Testis (tissue), 5 donors: ENCODE results near the gene KCTD20. TPM values are rescaled to one million over a fixed set of nuclear protein-coding genes. Genes with fewer than 3 reads are reported as not detected.
"Not testable (repeated sequence)": the region's sequence is repeated elsewhere in the genome, so short reads cannot be mapped to it uniquely, and the experiment has no call there.

ENCODE experiments used
- DNase-seq: peaks from one replicate; pipeline ENCODE4 v3.0.0-alpha.2; 2019
- H3K27ac ChIP-seq, 2 donors: fragments of 200-600 bp; sonication (generic); one replicate each; pipeline ENCODE4 v1.5.1; 2019
- H3K27me3 ChIP-seq: fragments of 200-600 bp; sonication (generic); one replicate; pipeline ENCODE4 v1.5.1; 2019
- H3K36me3 ChIP-seq: fragments of 200-600 bp; sonication (generic); one replicate; pipeline ENCODE4 v1.5.1; 2017; ENCODE audit warnings: low read depth; ENCODE audit errors: missing control alignments
- H3K4me1 ChIP-seq: fragments of 200-600 bp; sonication (generic); one replicate; pipeline ENCODE4 v1.5.1; 2019
- H3K4me3 ChIP-seq, 2 donors: fragments of 200-600 bp; sonication (generic); one replicate each; pipeline ENCODE4 v1.5.1; 2017 to 2019
- H3K9me3 ChIP-seq: fragments of 200-600 bp; sonication (generic); one replicate; pipeline ENCODE4 v1.5.1; 2017
- CTCF ChIP-seq, 3 experiments: fragments of 450-650 bp in 2 of 3; fragments of 200-600 bp in 1 of 3; sonication (generic) in 1 of 3; IDR thresholded peaks; one replicate each; pipeline ENCODE4 v1.5.1; 2016 to 2019; ENCODE audit warnings: antibody characterized with exemption in 3 of 3, mild to moderate bottlenecking in 2 of 3, moderate library complexity in 1 of 3
- POLR2A ChIP-seq: fragments of 450-650 bp; IDR thresholded peaks from one replicate; pipeline ENCODE4 v1.6.1; 2017; ENCODE audit warnings: antibody characterized with exemption, mild to moderate bottlenecking, moderate library complexity
- WGBS, 2 donors: methylation state at CpG; one replicate each; pipeline ENCODE4 v1.1.5; 2018; 5-methylcytosine and 5-hydroxymethylcytosine counted together
- intact Hi-C: fragments of 100-400 bp; cut with DNase I; formaldehyde crosslinking; loops from one replicate; pipeline ENCODE4 v1.15.1; 2023; ENCODE audit warnings: low total_unique reads
- long read RNA-seq, 2 donors: transcript quantifications; one replicate each; lab custom pipeline, GENCODE V29; 2026
- polyA plus RNA-seq: library from polyadenylated mRNA; stranded (reverse); fragments of 350-450 nt; fragmentation: Illumina TruSeq; extraction: RNeasy Lipid Tissue Mini Kit (QIAGEN cat#74804); gene quantifications from one replicate; pipeline ENCODE4 v1.2.3, GENCODE V29; 2014; ENCODE audit warnings: low read depth, low replicate concordance; ENCODE audit not compliant: insufficient read depth
- total RNA-seq, 2 donors: library from RNA; depleted of rRNA; stranded (reverse); fragments of >200 nt; gene quantifications; one replicate each; pipeline ENCODE4 v1.2.3, GENCODE V29; 2016

The KCTD20 gene
- total RNA-seq (10 to 100 TPM; 31.5 to 35.5 TPM), polyA plus RNA-seq (21.8 TPM)
- long read RNA-seq, donor 1, full-length matches to known transcripts = 8 of 37 reads
- long read RNA-seq, donor 1, partial matches to known transcripts = 29 of 37 reads
- long read RNA-seq, donor 1, other reads (novel, unspliced or antisense) = 0 of 37 reads
- long read RNA-seq, donor 2, full-length matches to known transcripts = 16 of 30 reads
- long read RNA-seq, donor 2, partial matches to known transcripts = 14 of 30 reads
- long read RNA-seq, donor 2, other reads (novel, unspliced or antisense) = 0 of 30 reads

GRCh38 chr6:36442671-36443470, at the start of gene KCTD20, which contains the start of gene PXT1:
TSS of gene KCTD20 (plus strand) at chr6:36443000. CDS start at chr6:36470098, 27,098 bp downstream.
TSS of gene PXT1 (minus strand) at chr6:36442854. CDS start at chr6:36426082, 16,772 bp downstream.
- Histone ChIP-seq H3K9me3 (no peaks in the 10 kb centered on the region), H3K4me3 (peak within 1 kb of the TSS; percentile 82 to 92), H3K4me1 (peaks cover 29% of the 10 kb centered on the region), H3K27me3 (no peaks in the 10 kb centered on the region), H3K27ac (peak within 1 kb of the TSS; percentile 98 to 99), H3K36me3 (no peaks in the 10 kb centered on the region)
- 1% methylated on average over 41 to 81 of the region's 91 CpGs for WGBS, 2 donors
- TF ChIP-seq CTCF (IDR thresholded peaks at IDR 0.05) = peak in 2 of 3 experiments; percentile 2 to 6
- TF ChIP-seq POLR2A = no peak
- peak; percentile 89 for DNase-seq
- intact Hi-C loops = no loop called here

- DNase-seq = no peak
- no peaks in the 10 kb centered on the region for H3K36me3 ChIP-seq
- 69 to 87% methylated on average over 1 of the region's 1 CpG for WGBS, 2 donors
- H3K27me3 ChIP-seq = no peaks in the 10 kb centered on the region
- TF ChIP-seq CTCF (IDR thresholded peaks at IDR 0.05) (no peak), POLR2A (no peak)
- no peaks in the 10 kb centered on the region for H3K9me3 ChIP-seq
- intact Hi-C loops = no loop called here
- H3K4me3 ChIP-seq = no peak overlapping the region
- H3K4me1 ChIP-seq = no peaks in the 10 kb centered on the region
- H3K27ac ChIP-seq = no peak overlapping the region
Measured at GRCh38 chr6:36399970-36400369, 42.8 kb upstream of the KCTD20 start.

GRCh38 chr6:36402481-36402880, 40.3 kb upstream of the KCTD20 start:
- Histone ChIP-seq H3K4me1 (no peaks in the 10 kb centered on the region), H3K36me3 (no peaks in the 10 kb centered on the region), H3K9me3 (no peaks in the 10 kb centered on the region), H3K27me3 (no peaks in the 10 kb centered on the region), H3K4me3 (no peak overlapping the region), H3K27ac (no peak overlapping the region)
- 51 to 67% methylated on average over 3 of the region's 3 CpGs for WGBS, 2 donors
- DNase-seq = no peak
- TF ChIP-seq POLR2A (no peak), CTCF (IDR thresholded peaks at IDR 0.05) (no peak)
- intact Hi-C loops = no loop called here

GRCh38 chr6:36404164-36404563, 38.6 kb upstream of the KCTD20 start:
- no peak overlapping the region for H3K27ac ChIP-seq
- TF ChIP-seq CTCF (IDR thresholded peaks at IDR 0.05) = no peak
- no peaks in the 10 kb centered on the region for H3K36me3 ChIP-seq
- no peaks in the 10 kb centered on the region for H3K4me1 ChIP-seq
- WGBS, 2 donors = 95 to 96% methylated on average over 4 of the region's 4 CpGs
- no peaks in the 10 kb centered on the region for H3K9me3 ChIP-seq
- no peak for DNase-seq
- intact Hi-C loops = no loop called here
- H3K4me3 ChIP-seq = no peak overlapping the region
- H3K27me3 ChIP-seq = no peaks in the 10 kb centered on the region

GRCh38 chr6:36409718-36410117, 33.1 kb upstream of the KCTD20 start:
- H3K27me3 ChIP-seq, H3K36me3 ChIP-seq, H3K4me1 ChIP-seq, intact Hi-C loops, H3K4me3 ChIP-seq, H3K27ac ChIP-seq, DNase-seq, H3K9me3 ChIP-seq: not testable (repeated sequence)
- WGBS, 2 donors = 85 to 86% methylated on average over 5 of the region's 5 CpGs
